ENCODE results near the gene LGR5. TPM values are rescaled to one million over a fixed set of nuclear protein-coding genes. Genes with fewer than 3 reads are reported as not detected.

Gene LGR5
- total and polyA plus RNA-seq, 10 of the 15 experiments (the other 5 are each of a cell fraction or from before 2014, with no cell fraction given): 2.1 TPM; not detected in 9

DNA sequence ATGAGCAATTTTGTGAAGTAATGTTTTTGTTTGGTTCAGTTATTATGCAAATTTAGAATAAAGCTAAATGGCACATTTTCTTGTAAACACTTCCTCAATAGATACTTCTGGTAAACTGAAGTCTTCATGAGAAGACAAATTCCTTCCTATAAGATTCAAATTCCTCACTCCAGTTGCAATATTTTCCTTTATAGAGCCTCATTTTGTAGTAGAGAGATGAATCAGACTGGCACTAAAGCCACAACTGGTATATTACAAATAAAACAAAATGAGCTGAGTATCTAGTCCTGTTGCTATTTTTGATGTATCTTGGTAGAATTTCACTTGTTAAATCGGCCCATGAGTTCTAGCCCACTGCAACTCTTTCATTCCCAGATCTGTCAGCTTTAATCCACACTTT, 5.5 kb downstream of the LGR5 start:
- no TSS peak for BruUV-seq (replicated peaks)
- Histone ChIP-seq H3K36me3 (ENCODE audit: control insufficient read depth in 2 of 2, insufficient read depth in 2 of 2, low read length in 1 of 2) (no peaks in the 10 kb centered on the region), H4K20me1 (ENCODE audit: control insufficient read depth, insufficient read depth) (no peaks in the 10 kb centered on the region), H2AFZ (ENCODE audit: control insufficient read depth, low read depth, low read length) (no peak overlapping the region), H3K9ac (ENCODE audit: control insufficient read depth, insufficient read depth, low read length) (no peak overlapping the region), H3K27ac (ENCODE audit: control insufficient read depth, insufficient read depth) (no peak overlapping the region), H3K9me3 (replicated peaks; ENCODE audit: control insufficient read depth, insufficient read depth, low read length) (no peaks in the 10 kb centered on the region), H3K79me2 (ENCODE audit: control insufficient read depth, insufficient read depth, low read length) (no peaks in the 10 kb centered on the region), H3K4me1 (ENCODE audit: control insufficient read depth, insufficient read depth, low read length) (no peaks in the 10 kb centered on the region), H3K4me2 (ENCODE audit: control insufficient read depth, insufficient read depth) (no peak overlapping the region), H3K27me3 (replicated peaks in 1 of 2; ENCODE audit: control insufficient read depth in 2 of 2, insufficient read depth in 2 of 2, low read length in 1 of 2) (peaks cover 8 to 10% of the 10 kb centered on the region in 2 experiments), H3K4me3 (no peak overlapping the region)
- in situ Hi-C loops (cut with MboI) (no loop called here), intact Hi-C loops (cut with micrococcal nuclease; ENCODE audit: unreplicated experiment) (no loop called here)
- no peak for FAIRE-seq
- TF ChIP-seq ZZZ3 (IDR thresholded peaks at IDR 0.05; ENCODE audit: control insufficient read depth, insufficient read length, low read depth): no peak
- TF ChIP-seq RCOR1 (conservative IDR thresholded peaks at IDR 0.05; ENCODE audit: low read depth, low read length): no peak
- TF ChIP-seq, protein P1, sequence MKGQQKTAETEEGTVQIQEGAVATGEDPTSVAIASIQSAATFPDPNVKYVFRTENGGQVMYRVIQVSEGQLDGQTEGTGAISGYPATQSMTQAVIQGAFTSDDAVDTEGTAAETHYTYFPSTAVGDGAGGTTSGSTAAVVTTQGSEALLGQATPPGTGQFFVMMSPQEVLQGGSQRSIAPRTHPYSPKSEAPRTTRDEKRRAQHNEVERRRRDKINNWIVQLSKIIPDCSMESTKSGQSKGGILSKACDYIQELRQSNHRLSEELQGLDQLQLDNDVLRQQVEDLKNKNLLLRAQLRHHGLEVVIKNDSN (IDR thresholded peaks at IDR 0.05; ENCODE audit: borderline replicate concordance, extremely low read length, insufficient read depth, low read depth, low read length): no peak
- TF ChIP-seq, protein P2, sequence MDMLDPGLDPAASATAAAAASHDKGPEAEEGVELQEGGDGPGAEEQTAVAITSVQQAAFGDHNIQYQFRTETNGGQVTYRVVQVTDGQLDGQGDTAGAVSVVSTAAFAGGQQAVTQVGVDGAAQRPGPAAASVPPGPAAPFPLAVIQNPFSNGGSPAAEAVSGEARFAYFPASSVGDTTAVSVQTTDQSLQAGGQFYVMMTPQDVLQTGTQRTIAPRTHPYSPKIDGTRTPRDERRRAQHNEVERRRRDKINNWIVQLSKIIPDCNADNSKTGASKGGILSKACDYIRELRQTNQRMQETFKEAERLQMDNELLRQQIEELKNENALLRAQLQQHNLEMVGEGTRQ (IDR thresholded peaks at IDR 0.05; ENCODE audit: borderline replicate concordance, low read depth, low read length): no peak
- TF ChIP-seq, protein P3, sequence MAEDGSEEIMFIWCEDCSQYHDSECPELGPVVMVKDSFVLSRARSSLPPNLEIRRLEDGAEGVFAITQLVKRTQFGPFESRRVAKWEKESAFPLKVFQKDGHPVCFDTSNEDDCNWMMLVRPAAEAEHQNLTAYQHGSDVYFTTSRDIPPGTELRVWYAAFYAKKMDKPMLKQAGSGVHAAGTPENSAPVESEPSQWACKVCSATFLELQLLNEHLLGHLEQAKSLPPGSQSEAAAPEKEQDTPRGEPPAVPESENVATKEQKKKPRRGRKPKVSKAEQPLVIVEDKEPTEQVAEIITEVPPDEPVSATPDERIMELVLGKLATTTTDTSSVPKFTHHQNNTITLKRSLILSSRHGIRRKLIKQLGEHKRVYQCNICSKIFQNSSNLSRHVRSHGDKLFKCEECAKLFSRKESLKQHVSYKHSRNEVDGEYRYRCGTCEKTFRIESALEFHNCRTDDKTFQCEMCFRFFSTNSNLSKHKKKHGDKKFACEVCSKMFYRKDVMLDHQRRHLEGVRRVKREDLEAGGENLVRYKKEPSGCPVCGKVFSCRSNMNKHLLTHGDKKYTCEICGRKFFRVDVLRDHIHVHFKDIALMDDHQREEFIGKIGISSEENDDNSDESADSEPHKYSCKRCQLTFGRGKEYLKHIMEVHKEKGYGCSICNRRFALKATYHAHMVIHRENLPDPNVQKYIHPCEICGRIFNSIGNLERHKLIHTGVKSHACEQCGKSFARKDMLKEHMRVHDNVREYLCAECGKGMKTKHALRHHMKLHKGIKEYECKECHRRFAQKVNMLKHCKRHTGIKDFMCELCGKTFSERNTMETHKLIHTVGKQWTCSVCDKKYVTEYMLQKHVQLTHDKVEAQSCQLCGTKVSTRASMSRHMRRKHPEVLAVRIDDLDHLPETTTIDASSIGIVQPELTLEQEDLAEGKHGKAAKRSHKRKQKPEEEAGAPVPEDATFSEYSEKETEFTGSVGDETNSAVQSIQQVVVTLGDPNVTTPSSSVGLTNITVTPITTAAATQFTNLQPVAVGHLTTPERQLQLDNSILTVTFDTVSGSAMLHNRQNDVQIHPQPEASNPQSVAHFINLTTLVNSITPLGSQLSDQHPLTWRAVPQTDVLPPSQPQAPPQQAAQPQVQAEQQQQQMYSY (CRISPR knock-in tag; IDR thresholded peaks at IDR 0.05): no peak
- TF ChIP-seq, protein P4, sequence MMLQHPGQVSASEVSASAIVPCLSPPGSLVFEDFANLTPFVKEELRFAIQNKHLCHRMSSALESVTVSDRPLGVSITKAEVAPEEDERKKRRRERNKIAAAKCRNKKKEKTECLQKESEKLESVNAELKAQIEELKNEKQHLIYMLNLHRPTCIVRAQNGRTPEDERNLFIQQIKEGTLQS (IDR thresholded peaks at IDR 0.05; ENCODE audit: borderline replicate concordance, extremely low read depth, low read depth, low read length): no peak
- no peak for TF ChIP-seq RAD21 (IDR thresholded peaks at IDR 0.05; ENCODE audit: insufficient read depth, low read depth, low read length)
- TF ChIP-seq, protein P5, sequence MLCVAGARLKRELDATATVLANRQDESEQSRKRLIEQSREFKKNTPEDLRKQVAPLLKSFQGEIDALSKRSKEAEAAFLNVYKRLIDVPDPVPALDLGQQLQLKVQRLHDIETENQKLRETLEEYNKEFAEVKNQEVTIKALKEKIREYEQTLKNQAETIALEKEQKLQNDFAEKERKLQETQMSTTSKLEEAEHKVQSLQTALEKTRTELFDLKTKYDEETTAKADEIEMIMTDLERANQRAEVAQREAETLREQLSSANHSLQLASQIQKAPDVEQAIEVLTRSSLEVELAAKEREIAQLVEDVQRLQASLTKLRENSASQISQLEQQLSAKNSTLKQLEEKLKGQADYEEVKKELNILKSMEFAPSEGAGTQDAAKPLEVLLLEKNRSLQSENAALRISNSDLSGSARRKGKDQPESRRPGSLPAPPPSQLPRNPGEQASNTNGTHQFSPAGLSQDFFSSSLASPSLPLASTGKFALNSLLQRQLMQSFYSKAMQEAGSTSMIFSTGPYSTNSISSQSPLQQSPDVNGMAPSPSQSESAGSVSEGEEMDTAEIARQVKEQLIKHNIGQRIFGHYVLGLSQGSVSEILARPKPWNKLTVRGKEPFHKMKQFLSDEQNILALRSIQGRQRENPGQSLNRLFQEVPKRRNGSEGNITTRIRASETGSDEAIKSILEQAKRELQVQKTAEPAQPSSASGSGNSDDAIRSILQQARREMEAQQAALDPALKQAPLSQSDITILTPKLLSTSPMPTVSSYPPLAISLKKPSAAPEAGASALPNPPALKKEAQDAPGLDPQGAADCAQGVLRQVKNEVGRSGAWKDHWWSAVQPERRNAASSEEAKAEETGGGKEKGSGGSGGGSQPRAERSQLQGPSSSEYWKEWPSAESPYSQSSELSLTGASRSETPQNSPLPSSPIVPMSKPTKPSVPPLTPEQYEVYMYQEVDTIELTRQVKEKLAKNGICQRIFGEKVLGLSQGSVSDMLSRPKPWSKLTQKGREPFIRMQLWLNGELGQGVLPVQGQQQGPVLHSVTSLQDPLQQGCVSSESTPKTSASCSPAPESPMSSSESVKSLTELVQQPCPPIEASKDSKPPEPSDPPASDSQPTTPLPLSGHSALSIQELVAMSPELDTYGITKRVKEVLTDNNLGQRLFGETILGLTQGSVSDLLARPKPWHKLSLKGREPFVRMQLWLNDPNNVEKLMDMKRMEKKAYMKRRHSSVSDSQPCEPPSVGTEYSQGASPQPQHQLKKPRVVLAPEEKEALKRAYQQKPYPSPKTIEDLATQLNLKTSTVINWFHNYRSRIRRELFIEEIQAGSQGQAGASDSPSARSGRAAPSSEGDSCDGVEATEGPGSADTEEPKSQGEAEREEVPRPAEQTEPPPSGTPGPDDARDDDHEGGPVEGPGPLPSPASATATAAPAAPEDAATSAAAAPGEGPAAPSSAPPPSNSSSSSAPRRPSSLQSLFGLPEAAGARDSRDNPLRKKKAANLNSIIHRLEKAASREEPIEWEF (IDR thresholded peaks at IDR 0.05; ENCODE audit: insufficient replicate concordance, low read depth, low read length): no peak
- TF ChIP-seq CBFB (IDR thresholded peaks at IDR 0.05; ENCODE audit: low read depth): no peak
- no peak for TF ChIP-seq IKZF1 (conservative IDR thresholded peaks at IDR 0.05)
- TF ChIP-seq SREBF1 (IDR thresholded peaks at IDR 0.05; ENCODE audit: low read length): no peak
- no peak for TF ChIP-seq IRF4 (IDR thresholded peaks at IDR 0.05; ENCODE audit: low read depth, low read length)
- no peak for TF ChIP-seq CHD2 (IDR thresholded peaks at IDR 0.05; ENCODE audit: borderline replicate concordance, low read depth, low read length)
- no peak for TF ChIP-seq RUNX3 (IDR thresholded peaks at IDR 0.05; ENCODE audit: low read length)
- RAD21 ChIA-PET (ENCODE audit: unreplicated experiment): no interaction called here
- SMC1A ChIA-PET (ENCODE audit: uncharacterized antibody, unreplicated experiment): no interaction called here
- POLR2A ChIA-PET: no interaction called here
- WGBS (ENCODE audit: insufficient coverage, insufficient replicate concordance, low lambda C conversion rate, missing lambda C conversion rate): 0% methylated on average over 1 of the region's 1 CpG
- CTCF ChIA-PET: interaction anchor here (1.1 to 1.2 kb wide), 2 partner anchors 42 to 301 kb away, joined by 3 to 4 read pairs; no protein-coding TSS in a partner anchor
- DNase-seq (ENCODE audit: low read depth, low spot score): no peak
- no peak for ATAC-seq

All from GM12878 (cell line).